H1 (cell line): ENCODE data around the gene AEBP1. TPM values are rescaled to one million over a fixed set of nuclear protein-coding genes. Genes with fewer than 3 reads are reported as not detected.
A peak's percentile ranks its signal among the peaks of the same experiment; 100 is the strongest.

Experiments used
- CTCF ChIA-PET: fragments of 300-600 bp; sonication (Branson Sonifier 250); formaldehyde crosslinking; loops from one replicate; lab custom pipeline; 2021; ENCODE audit not compliant: partially characterized antibody; lab: Charles Lee
- POLR2A ChIA-PET: fragments of 300-600 bp; sonication (Branson Sonifier 250); formaldehyde crosslinking; loops from one replicate; lab custom pipeline; 2021; ENCODE audit warnings: inconsistent platforms; ENCODE audit not compliant: partially characterized antibody; lab: Charles Lee
- DNase-seq, 2 experiments: peaks; one replicate each; pipeline versions ENCODE4 v3.0.0 to v3.0.0-alpha.2; 2010 to 2022; ENCODE audit warnings: low spot score in 2 of 2, low read depth in 1 of 2, mixed read lengths in 1 of 2
- FAIRE-seq: peaks from 2 replicates; lab custom pipeline; 2011; peaks lifted over from hg19 to GRCh38; lab: Jason Lieb, UNC
- H2AFZ ChIP-seq: 2 replicates; pipeline ENCODE4 v1.8.1; 2012; ENCODE audit warnings: low read length, inconsistent platforms
- H2AK5ac ChIP-seq: 2 replicates; pipeline ENCODE4 v1.6.1; 2013; ENCODE audit warnings: low read depth, low read length
- H2BK120ac ChIP-seq: replicated peaks from 2 replicates; pipeline ENCODE3; 2013; ENCODE audit warnings: low read depth, low read length, inconsistent platforms
- H2BK12ac ChIP-seq: 2 replicates; pipeline ENCODE4 v1.6.1; 2013; ENCODE audit warnings: low read depth, low read length
- H2BK15ac ChIP-seq: 2 replicates; pipeline ENCODE4 v1.6.1; 2013; ENCODE audit warnings: low read length
- H2BK20ac ChIP-seq: 2 replicates; pipeline ENCODE4 v1.6.1; 2013; ENCODE audit warnings: low read length
- H2BK5ac ChIP-seq: 2 replicates; pipeline ENCODE4 v1.6.1; 2013; ENCODE audit warnings: low read depth, low read length
- H3K14ac ChIP-seq: 2 replicates; pipeline ENCODE4 v1.6.1; 2013; ENCODE audit warnings: inconsistent platforms; ENCODE audit not compliant: insufficient read length
- H3K18ac ChIP-seq: 2 replicates; pipeline ENCODE4 v1.6.1; 2013; ENCODE audit warnings: low read length; ENCODE audit errors: extremely low read depth
- H3K23ac ChIP-seq: 2 replicates; pipeline ENCODE4 v1.6.1; 2013; ENCODE audit warnings: inconsistent platforms; ENCODE audit not compliant: insufficient read length
- H3K23me2 ChIP-seq: 2 replicates; pipeline ENCODE4 v1.6.1; 2013; ENCODE audit warnings: low read depth, low read length
- H3K27ac ChIP-seq: 2 replicates; pipeline ENCODE4 v1.6.1; 2011; ENCODE audit warnings: low read depth, low read length, inconsistent platforms
- H3K27me3 ChIP-seq, 4 experiments: replicated peaks in 1 of 4; 1 replicate in 1 of 4; 2 replicates in 3 of 4; pipeline versions ENCODE4 v1.6.1 to v1.8.1; 2011 to 2013; ENCODE audit warnings: low read length in 3 of 4, mild to moderate bottlenecking in 3 of 4, inconsistent platforms in 2 of 4, mixed read lengths in 2 of 4, moderate library complexity in 1 of 4; ENCODE audit not compliant: control insufficient read depth in 3 of 4, insufficient read depth in 3 of 4; ENCODE audit errors: extremely low read depth in 1 of 4
- H3K36me3 ChIP-seq, 4 experiments: 2 replicates each; pipeline versions ENCODE4 v1.6.1 to v1.8.1; 2011 to 2013; ENCODE audit warnings: mild to moderate bottlenecking in 4 of 4, low read length in 3 of 4, moderate library complexity in 2 of 4, control low read depth in 1 of 4, inconsistent platforms in 1 of 4; ENCODE audit not compliant: insufficient read depth in 4 of 4, control insufficient read depth in 2 of 4
- H3K4ac ChIP-seq: replicated peaks from 2 replicates; pipeline ENCODE3; 2013; ENCODE audit warnings: low read length, low read depth, mixed read lengths, inconsistent platforms; ENCODE audit not compliant: insufficient read length
- H3K4me1 ChIP-seq, 4 experiments: replicated peaks in 1 of 4; 1 replicate in 1 of 4; 2 replicates in 3 of 4; pipeline versions ENCODE4 v1.6.1 to v1.8.1; 2011 to 2013; ENCODE audit warnings: low read length in 3 of 4, inconsistent platforms in 2 of 4, mixed read lengths in 1 of 4; ENCODE audit not compliant: insufficient read depth in 4 of 4, control insufficient read depth in 3 of 4
- H3K4me2 ChIP-seq, 2 experiments: 2 replicates each; pipeline versions ENCODE4 v1.6.1 to v1.8.1; 2011 to 2013; ENCODE audit warnings: low read depth in 2 of 2, low read length in 2 of 2, control low read depth in 1 of 2, inconsistent platforms in 1 of 2, mild to moderate bottlenecking in 1 of 2; ENCODE audit not compliant: insufficient read depth in 1 of 2
- H3K4me3 ChIP-seq, 4 experiments: fragments of 200-600, 300-600 bp in 1 of 4; sonication (generic), shearing (Covaris generic), sonication (Bioruptor Twin) in 1 of 4; 2 replicates each; pipeline versions ENCODE4 v1.5.1 to v1.8.1; 2011 to 2016; ENCODE audit warnings: low read length in 4 of 4, low read depth in 3 of 4, control low read depth in 2 of 4, inconsistent platforms in 2 of 4, mild to moderate bottlenecking in 2 of 4, mixed read lengths in 1 of 4, moderate library complexity in 1 of 4; ENCODE audit not compliant: insufficient read depth in 2 of 4; ENCODE audit errors: extremely low read depth in 1 of 4
- H3K56ac ChIP-seq: replicated peaks from 2 replicates; pipeline ENCODE3; 2013; ENCODE audit warnings: low read depth, mild to moderate bottlenecking, mixed read lengths, low read length, inconsistent platforms; ENCODE audit not compliant: insufficient read length
- H3K79me1 ChIP-seq: 2 replicates; pipeline ENCODE4 v1.6.1; 2013; ENCODE audit warnings: low read depth, low read length, control low read depth
- H3K79me2 ChIP-seq, 2 experiments: 2 replicates each; pipeline versions ENCODE4 v1.6.1 to v1.8.1; 2012 to 2013; ENCODE audit warnings: low read length in 2 of 2, mild to moderate bottlenecking in 2 of 2, inconsistent platforms in 1 of 2; ENCODE audit not compliant: insufficient read depth in 2 of 2, control insufficient read depth in 1 of 2
- H3K9ac ChIP-seq, 4 experiments: replicated peaks in 1 of 4; 1 replicate in 1 of 4; 2 replicates in 3 of 4; pipeline versions ENCODE4 v1.6.1 to v1.8.1; 2011 to 2013; ENCODE audit warnings: low read depth in 3 of 4, low read length in 3 of 4, control low read depth in 2 of 4, mild to moderate bottlenecking in 2 of 4, moderate library complexity in 2 of 4, inconsistent platforms in 1 of 4; ENCODE audit errors: extremely low read depth in 1 of 4
- H3K9me3 ChIP-seq, 2 experiments: 2 replicates each; pipeline versions ENCODE4 v1.6.1 to v1.8.1; 2012 to 2013; ENCODE audit warnings: mild to moderate bottlenecking in 2 of 2, moderate library complexity in 2 of 2, control low read depth in 1 of 2, inconsistent platforms in 1 of 2, low read depth in 1 of 2, low read length in 1 of 2, mixed read lengths in 1 of 2; ENCODE audit not compliant: insufficient read depth in 2 of 2
- H4K20me1 ChIP-seq, 2 experiments: replicated peaks in 1 of 2; 2 replicates each; pipeline versions ENCODE3 to v1.8.1; 2011 to 2013; ENCODE audit warnings: inconsistent platforms in 2 of 2, low read length in 2 of 2, mild to moderate bottlenecking in 1 of 2; ENCODE audit not compliant: insufficient read depth in 2 of 2, control insufficient read depth in 1 of 2
- H4K5ac ChIP-seq: 2 replicates; pipeline ENCODE4 v1.6.1; 2013; ENCODE audit warnings: low read length, low read depth, mixed read lengths, inconsistent platforms; ENCODE audit not compliant: insufficient read length
- H4K8ac ChIP-seq: 2 replicates; pipeline ENCODE4 v1.8.0; 2013; ENCODE audit warnings: mild to moderate bottlenecking, moderate library complexity, low read length, inconsistent platforms; ENCODE audit not compliant: insufficient read depth; ENCODE audit errors: extremely low read depth
- H4K91ac ChIP-seq: replicated peaks from 2 replicates; pipeline ENCODE3; 2013; ENCODE audit warnings: low read length, mixed read lengths, inconsistent platforms; ENCODE audit not compliant: insufficient read length
- KDM1A ChIP-seq: fragments of 200-600, 300-600 bp; sonication (generic); IDR thresholded peaks from 2 replicates; pipeline ENCODE4 v1.7.1; 2016; ENCODE audit warnings: mild to moderate bottlenecking, low read length, borderline replicate concordance
- TBP ChIP-seq: IDR thresholded peaks from 2 replicates; pipeline ENCODE4 v1.6.1; 2011; ENCODE audit warnings: low read depth, low read length, improper control_type of control experiment
- WGBS, 2 experiments: shearing (Covaris generic) in 1 of 2; methylation state at CpG; one replicate each; pipeline versions ENCODE4 v1.1.6 to v1.1.7; 2013 to 2015; ENCODE audit warnings: low lambda C conversion rate in 2 of 2, mixed read lengths in 2 of 2, inconsistent platforms in 1 of 2, low coverage in 1 of 2, missing lambda C conversion rate in 1 of 2; ENCODE audit not compliant: insufficient replicate concordance in 2 of 2, insufficient coverage in 1 of 2, insufficient read length in 1 of 2; ENCODE audit errors: extremely low coverage in 1 of 2, missing lambda C conversion rate in 1 of 2; 5-methylcytosine and 5-hydroxymethylcytosine counted together
- polyA plus RNA-seq, 7 experiments: library from polyadenylated mRNA; depleted of rRNA in 3 of 7; stranded (reverse) in 5 of 7; unstranded in 2 of 7; fragments of >200 nt in 5 of 7; fragments of 200-250 nt in 2 of 7; gene quantifications; 1 replicate in 5 of 7; 2 replicates in 1 of 7; 4 replicates in 1 of 7; pipeline versions ENCODE4 v1.2.1 to v1.2.3, GENCODE V29; 2011 to 2013; ENCODE audit warnings: missing spikeins in 2 of 7, mixed read lengths in 2 of 7
- total RNA-seq: library from RNA; stranded (reverse); fragmentation: NEBNext Ultra II Directional; extraction: Animal tissue kit (Norgen Biotek cat#: 25700); gene quantifications from 2 replicates; pipeline ENCODE4 v1.2.1, GENCODE V29; 2021
- TF ChIP-seq, protein P1 (sequence below), 3 experiments: IDR thresholded peaks; 1 replicate in 2 of 3; 2 replicates in 1 of 3; pipeline versions ENCODE4 v1.5.1 to v1.6.1; 2011; ENCODE audit warnings: low read length in 3 of 3, mild to moderate bottlenecking in 3 of 3, inconsistent platforms in 2 of 3, low read depth in 1 of 3, moderate library complexity in 1 of 3; ENCODE audit not compliant: insufficient read depth in 1 of 3; ENCODE audit errors: control extremely low read depth in 1 of 3

Gene AEBP1
- total and polyA plus RNA-seq, 2 of the 8 experiments (the other 6 are each of a cell fraction or from before 2014, with no cell fraction given) = 10.4 to 41.2 TPM

DNA sequence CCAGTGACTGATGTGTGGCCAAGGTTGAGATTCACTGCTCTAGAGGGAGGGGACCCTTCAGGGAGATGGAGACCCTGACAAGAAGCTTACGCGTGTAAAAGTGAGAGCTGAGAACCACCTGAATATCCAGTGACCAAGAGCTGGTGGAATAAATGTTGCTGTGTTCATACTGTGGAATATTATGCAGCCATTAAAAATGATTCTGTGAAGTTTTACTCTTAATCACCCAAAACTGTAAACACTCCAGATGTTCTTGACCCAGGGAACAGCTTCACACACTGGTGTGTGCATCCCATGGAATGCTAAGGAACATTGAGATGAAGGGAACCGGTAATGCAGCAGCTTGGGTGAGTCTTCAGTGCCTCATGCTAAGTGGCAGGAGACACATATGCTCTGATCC lies 17.5 kb upstream of the AEBP1 start:
- H3K27me3 ChIP-seq = no peaks in the 10 kb centered on the region; a peak in 2 of 7 replicates
- no peak overlapping the region for H3K9ac ChIP-seq
- H3K9me3 ChIP-seq = no peaks in the 10 kb centered on the region
- no peak overlapping the region for H2BK12ac ChIP-seq
- H4K5ac ChIP-seq = no peak overlapping the region
- no peak overlapping the region for H3K4ac ChIP-seq
- no peaks in the 10 kb centered on the region for H3K36me3 ChIP-seq
- no peak overlapping the region for H4K8ac ChIP-seq
- no peak overlapping the region for H2AFZ ChIP-seq
- no peak overlapping the region for H2BK20ac ChIP-seq
- peaks cover 4% of the 10 kb centered on the region; the same call in 1 of the 2 replicates for H3K23me2 ChIP-seq
- TF ChIP-seq, protein P1, sequence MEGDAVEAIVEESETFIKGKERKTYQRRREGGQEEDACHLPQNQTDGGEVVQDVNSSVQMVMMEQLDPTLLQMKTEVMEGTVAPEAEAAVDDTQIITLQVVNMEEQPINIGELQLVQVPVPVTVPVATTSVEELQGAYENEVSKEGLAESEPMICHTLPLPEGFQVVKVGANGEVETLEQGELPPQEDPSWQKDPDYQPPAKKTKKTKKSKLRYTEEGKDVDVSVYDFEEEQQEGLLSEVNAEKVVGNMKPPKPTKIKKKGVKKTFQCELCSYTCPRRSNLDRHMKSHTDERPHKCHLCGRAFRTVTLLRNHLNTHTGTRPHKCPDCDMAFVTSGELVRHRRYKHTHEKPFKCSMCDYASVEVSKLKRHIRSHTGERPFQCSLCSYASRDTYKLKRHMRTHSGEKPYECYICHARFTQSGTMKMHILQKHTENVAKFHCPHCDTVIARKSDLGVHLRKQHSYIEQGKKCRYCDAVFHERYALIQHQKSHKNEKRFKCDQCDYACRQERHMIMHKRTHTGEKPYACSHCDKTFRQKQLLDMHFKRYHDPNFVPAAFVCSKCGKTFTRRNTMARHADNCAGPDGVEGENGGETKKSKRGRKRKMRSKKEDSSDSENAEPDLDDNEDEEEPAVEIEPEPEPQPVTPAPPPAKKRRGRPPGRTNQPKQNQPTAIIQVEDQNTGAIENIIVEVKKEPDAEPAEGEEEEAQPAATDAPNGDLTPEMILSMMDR (IDR thresholded peaks at IDR 0.05; ENCODE audit: control extremely low read depth in 1 of 3, insufficient read depth in 1 of 3, low read depth in 1 of 3, low read length in 3 of 3) = no peak
- TF ChIP-seq TBP (no peak), KDM1A (peak; percentile 29; the same call in 1 of the 2 replicates)
- TF ChIP-seq, all 59 proteins: peak for 1
- Histone ChIP-seq H4K91ac (no peak overlapping the region), H3K4me2 (no peak overlapping the region), H3K56ac (no peak overlapping the region), H2AK5ac (no peak overlapping the region), H2BK120ac (no peak overlapping the region), H3K18ac (no peak overlapping the region), H3K79me1 (no peaks in the 10 kb centered on the region), H2BK5ac (no peak overlapping the region), H4K20me1 (no peaks in the 10 kb centered on the region), H3K27ac (no peak overlapping the region), H3K4me3 (no peak overlapping the region), H2BK15ac (no peak overlapping the region), H3K23ac (no peak overlapping the region), H3K14ac (no peak overlapping the region), H3K4me1 (no peaks in the 10 kb centered on the region; a peak in 1 of 7 replicates), H3K79me2 (no peaks in the 10 kb centered on the region)
- 87% methylated on average over 3 of the region's 3 CpGs; no CpG with 5 or more reads in 1 of the 2 experiments for WGBS, 2 experiments
- ChIA-PET CTCF (interaction anchor here (0.7 to 2.2 kb wide), 3 partner anchors 16 to 37 kb away, joined by 3 to 13 read pairs (median 3); no protein-coding TSS in a partner anchor), POLR2A (no interaction called here)
- FAIRE-seq = no peak
- DNase-seq = no peak
